ENCODE data around the gene CEP192. TPM values are rescaled to one million over a fixed set of nuclear protein-coding genes. Genes with fewer than 3 reads are reported as not detected.

Gene CEP192
- total and polyA plus RNA-seq, 12 donors = 4.9 to 35.6 (median 30.4) TPM

DNA sequence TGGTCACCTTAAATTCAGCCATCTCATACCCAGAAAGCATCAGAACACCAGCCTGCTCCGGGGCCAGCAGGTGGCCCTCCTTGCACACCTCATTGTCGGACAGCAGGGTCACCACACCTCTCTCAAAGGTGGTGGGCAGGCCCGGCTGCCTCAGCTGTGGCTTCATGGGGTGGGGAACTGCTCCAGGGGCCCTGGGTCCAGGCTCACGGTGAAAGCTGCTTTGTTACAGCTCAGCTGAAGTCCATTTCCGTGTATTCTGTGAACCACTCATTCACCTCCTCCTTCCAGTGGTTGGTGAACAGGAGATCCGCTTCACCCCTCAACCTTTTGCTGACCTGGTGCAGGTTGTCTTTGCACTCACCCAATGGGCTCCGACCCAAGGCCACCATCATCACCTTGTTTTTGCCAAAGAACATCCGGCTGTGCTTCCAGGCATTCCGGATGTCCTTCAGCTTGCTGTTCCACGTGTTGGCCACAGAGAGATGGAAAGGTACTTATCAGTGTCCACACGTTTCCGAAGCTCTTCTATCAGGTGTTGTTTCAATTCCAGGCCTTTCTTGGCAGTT lies 148.8 kb downstream of the CEP192 start:
- peaks cover 0 to 22% (median 11%) of the 10 kb centered on the region in 9 donors for H3K4me1 ChIP-seq
- TF ChIP-seq, protein P1, sequence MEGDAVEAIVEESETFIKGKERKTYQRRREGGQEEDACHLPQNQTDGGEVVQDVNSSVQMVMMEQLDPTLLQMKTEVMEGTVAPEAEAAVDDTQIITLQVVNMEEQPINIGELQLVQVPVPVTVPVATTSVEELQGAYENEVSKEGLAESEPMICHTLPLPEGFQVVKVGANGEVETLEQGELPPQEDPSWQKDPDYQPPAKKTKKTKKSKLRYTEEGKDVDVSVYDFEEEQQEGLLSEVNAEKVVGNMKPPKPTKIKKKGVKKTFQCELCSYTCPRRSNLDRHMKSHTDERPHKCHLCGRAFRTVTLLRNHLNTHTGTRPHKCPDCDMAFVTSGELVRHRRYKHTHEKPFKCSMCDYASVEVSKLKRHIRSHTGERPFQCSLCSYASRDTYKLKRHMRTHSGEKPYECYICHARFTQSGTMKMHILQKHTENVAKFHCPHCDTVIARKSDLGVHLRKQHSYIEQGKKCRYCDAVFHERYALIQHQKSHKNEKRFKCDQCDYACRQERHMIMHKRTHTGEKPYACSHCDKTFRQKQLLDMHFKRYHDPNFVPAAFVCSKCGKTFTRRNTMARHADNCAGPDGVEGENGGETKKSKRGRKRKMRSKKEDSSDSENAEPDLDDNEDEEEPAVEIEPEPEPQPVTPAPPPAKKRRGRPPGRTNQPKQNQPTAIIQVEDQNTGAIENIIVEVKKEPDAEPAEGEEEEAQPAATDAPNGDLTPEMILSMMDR (IDR thresholded peaks at IDR 0.05) = no peak
- no peak for ATAC-seq
- no peak for DNase-seq
- 70 to 72% methylated on average over 12 of the region's 12 CpGs for WGBS, 2 donors
- H3K4me3 ChIP-seq = no peak overlapping the region
- intact Hi-C loops (cut with DNase I) = no loop called here
- H3K27ac ChIP-seq = no peak overlapping the region
- H3K36me3 ChIP-seq = no peaks in the 10 kb centered on the region
- peaks cover 0 to 18% (median 0%) of the 10 kb centered on the region in 7 donors for H3K27me3 ChIP-seq
- H3K9me3 ChIP-seq = peaks cover 0 to 20% (median 13%) of the 10 kb centered on the region in 11 donors

DNA sequence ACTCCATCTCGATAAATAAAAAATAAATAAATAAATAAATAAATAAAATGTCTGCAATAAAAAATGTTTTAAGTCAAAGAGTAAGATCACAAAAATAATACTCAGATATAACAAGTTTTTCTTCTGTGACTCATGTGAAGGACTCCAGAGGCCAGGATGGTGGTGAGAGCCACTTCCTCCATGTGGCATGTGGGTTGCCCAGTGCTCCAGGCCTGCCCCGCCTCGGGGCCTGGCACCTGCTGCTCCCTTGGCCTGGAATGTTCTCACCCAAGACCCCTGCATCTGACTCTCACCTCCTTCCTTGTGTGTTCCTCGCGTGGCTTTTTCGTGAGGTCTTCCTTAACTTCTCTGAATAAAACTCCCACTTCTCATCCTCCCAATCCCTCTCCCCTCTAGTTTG lies 150.0 kb downstream of the CEP192 start:
- 88 to 93% methylated on average over 6 of the region's 6 CpGs for WGBS, 2 donors
- intact Hi-C loops (cut with DNase I) = no loop called here

DNA sequence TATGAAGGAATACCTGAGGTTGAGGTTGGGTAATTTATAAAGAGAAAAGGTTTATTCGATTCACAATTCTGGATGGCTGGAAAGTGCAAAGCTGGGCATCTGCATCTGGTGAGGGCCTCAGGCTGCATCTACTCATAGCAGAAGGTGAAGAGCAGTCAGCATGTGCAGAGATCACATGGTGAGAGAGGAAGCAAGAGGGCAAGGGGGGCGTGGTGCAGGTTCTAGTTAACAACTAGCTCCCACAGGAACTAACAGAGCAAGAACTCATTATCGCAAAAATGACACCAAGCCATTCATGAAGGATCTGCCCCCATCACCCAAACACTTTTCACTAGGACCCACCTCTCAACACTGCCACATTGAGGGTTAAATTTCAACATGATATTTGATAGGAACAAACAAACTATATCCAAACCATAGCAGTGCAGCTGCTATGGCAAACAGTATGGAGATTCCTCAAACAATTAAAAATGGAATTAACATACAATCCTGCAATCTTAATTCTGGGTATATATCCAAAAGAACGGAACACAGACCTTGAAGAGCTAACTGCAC lies 154.6 kb downstream of the CEP192 start:
- Histone ChIP-seq H3K27ac (no peak overlapping the region), H3K36me3 (no peaks in the 10 kb centered on the region), H3K4me1 (peaks cover 0 to 3% (median 0%) of the 10 kb centered on the region in 9 donors), H3K27me3 (peaks cover 0 to 6% (median 0%) of the 10 kb centered on the region in 7 donors), H3K4me3 (no peak overlapping the region), H3K9me3 (peaks cover 0 to 29% (median 13%) of the 10 kb centered on the region in 11 donors)
- ATAC-seq = no peak
- TF ChIP-seq, protein P1 (IDR thresholded peaks at IDR 0.05) = no peak
- intact Hi-C loops (cut with DNase I) = no loop called here
- 86 to 88% methylated on average over 4 of the region's 4 CpGs for WGBS, 2 donors
- DNase-seq = no peak

More for the DNA sequence above, 150.0 kb downstream of the CEP192 start:
- H3K27ac ChIP-seq = no peak overlapping the region
- ATAC-seq = no peak
- no peak overlapping the region for H3K4me3 ChIP-seq
- DNase-seq = no peak
- TF ChIP-seq, protein P1 (IDR thresholded peaks at IDR 0.05) = no peak
- peaks cover 0 to 18% (median 11%) of the 10 kb centered on the region in 9 donors for H3K4me1 ChIP-seq
- H3K36me3 ChIP-seq = no peaks in the 10 kb centered on the region
- H3K27me3 ChIP-seq = peaks cover 0 to 16% (median 0%) of the 10 kb centered on the region in 7 donors
- H3K9me3 ChIP-seq = peaks cover 0 to 29% (median 13%) of the 10 kb centered on the region in 11 donors

DNA sequence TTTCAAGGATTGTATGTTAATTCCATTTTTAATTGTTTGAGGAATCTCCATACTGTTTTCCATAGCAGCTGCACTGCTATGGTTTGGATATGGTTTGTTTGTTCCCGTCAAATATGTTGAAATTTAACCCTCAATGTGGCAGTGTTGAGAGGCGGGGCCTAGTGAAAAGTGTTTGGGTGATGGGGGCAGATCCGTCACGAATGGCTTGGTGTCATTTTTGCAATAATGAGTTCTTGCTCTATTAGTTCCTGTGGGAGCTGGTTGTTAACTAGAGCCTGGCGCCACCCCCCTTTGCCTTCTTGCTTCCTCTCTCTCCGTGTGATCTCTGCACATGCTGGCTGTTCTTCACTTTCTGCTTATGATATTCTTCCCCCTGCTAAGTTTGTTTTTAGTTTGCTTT lies 156.0 kb downstream of the CEP192 start:
- WGBS, 2 donors = 56 to 65% methylated on average over 6 of the region's 6 CpGs
- Histone ChIP-seq H3K9me3 (peaks cover 0 to 29% (median 13%) of the 10 kb centered on the region in 11 donors), H3K27ac (no peak overlapping the region), H3K36me3 (no peaks in the 10 kb centered on the region), H3K4me1 (peaks cover 0 to 3% (median 0%) of the 10 kb centered on the region in 9 donors), H3K27me3 (peaks cover 0 to 6% (median 0%) of the 10 kb centered on the region in 7 donors), H3K4me3 (no peak overlapping the region)
- intact Hi-C loops (cut with DNase I) = no loop called here
- TF ChIP-seq, protein P1 (IDR thresholded peaks at IDR 0.05) = no peak
- ATAC-seq (no peak), DNase-seq (no peak)

All from heart right ventricle (tissue), 16 donors.